ENCODE data around the gene DPEP1.
"Not testable (repeated sequence)": the region's sequence is repeated elsewhere in the genome, so short reads cannot be mapped to it uniquely, and the experiment has no call there.

Gene DPEP1

DNA sequence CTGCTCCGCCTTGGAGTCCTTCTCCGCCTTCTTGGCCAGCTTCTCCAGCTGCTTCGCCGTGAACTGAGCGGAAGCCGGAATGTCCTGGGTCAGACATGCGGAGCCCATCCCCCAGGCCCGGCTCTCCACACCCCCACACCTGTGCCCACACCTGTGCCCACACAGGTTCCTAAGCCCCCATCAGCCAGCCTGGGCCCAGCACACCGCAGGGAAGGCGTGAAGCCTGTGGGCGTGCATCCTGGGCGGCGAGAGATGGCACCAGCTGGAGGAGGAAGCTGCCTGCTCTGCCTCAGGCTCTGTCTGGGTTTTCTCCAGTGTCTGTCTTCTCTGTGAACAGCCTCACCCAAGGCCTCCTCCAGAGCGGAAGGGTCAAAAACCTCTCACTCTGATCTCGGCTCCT, 38.1 kb downstream of the DPEP1 start:
- DNase-seq (ENCODE audit: low spot score) = no peak

DNA sequence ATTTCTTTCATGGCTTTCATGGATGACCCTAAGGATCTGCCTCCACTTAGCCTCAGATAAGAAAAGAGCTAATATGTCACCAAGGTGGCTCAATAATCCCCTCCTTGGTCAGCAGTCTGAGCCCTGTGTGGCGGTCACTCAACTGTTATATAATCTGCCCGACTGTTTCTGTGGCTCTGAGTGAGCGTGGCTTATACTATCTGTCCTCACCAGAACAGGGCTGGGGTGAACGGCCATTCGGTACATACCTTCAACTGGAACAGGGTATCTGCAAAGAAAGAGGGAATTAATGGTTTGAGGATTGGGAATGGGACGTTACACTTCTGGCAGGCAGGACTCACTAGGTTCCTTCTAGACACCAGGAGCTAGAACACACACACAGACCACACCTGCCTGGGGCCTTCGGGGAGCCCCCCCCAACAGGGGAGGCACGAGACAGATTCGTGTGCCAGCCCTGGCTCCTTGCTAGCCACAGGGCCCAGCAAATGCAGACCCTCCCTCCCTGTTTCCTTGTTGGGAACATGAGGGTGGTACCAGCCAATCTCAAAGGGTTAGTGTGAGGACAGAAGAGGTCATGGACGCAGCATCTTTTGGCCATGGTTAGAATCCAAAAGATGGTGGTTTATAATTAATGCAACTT, 40.3 kb downstream of the DPEP1 start:
- no peak for DNase-seq (ENCODE audit: low spot score)

GRCh38 chr16:89655062-89655643, 41.7 kb downstream of the DPEP1 start:
- no peak for DNase-seq (ENCODE audit: low spot score)

DNA sequence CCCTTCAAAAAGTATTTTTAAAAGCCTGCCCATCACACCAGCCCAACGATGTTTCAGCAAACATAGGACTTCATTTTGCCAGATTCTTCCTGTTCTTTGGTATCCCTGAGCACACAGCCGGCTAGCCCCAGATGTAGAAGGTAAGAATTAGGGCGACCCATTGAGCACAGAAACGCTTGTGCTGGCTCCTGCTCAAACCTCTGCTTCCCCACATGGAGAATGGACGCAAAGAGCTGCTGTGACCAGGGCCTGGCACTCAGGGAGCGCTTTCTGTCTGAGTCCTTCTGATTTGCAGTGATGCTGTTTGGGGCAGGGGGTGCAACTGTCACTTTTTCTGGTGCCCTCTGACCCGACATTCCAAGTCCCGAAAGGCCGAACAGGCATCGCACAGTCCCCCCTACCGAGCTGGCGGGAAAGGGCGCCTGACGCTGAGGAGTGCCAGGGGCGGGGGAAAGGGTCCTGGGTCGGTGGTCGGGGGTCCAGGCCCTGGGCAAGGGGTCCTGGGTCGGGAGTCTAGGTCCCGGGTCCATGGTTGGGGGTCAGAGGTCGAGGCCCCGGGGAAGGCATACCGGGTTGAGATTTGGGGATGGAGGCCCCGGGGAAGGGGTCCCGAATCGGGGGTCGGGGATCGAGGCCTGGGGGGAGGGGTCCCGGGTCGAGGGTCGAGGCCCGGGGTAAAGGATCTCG, 43.1 kb downstream of the DPEP1 start:
- no peak for DNase-seq (ENCODE audit: low spot score)

DNA sequence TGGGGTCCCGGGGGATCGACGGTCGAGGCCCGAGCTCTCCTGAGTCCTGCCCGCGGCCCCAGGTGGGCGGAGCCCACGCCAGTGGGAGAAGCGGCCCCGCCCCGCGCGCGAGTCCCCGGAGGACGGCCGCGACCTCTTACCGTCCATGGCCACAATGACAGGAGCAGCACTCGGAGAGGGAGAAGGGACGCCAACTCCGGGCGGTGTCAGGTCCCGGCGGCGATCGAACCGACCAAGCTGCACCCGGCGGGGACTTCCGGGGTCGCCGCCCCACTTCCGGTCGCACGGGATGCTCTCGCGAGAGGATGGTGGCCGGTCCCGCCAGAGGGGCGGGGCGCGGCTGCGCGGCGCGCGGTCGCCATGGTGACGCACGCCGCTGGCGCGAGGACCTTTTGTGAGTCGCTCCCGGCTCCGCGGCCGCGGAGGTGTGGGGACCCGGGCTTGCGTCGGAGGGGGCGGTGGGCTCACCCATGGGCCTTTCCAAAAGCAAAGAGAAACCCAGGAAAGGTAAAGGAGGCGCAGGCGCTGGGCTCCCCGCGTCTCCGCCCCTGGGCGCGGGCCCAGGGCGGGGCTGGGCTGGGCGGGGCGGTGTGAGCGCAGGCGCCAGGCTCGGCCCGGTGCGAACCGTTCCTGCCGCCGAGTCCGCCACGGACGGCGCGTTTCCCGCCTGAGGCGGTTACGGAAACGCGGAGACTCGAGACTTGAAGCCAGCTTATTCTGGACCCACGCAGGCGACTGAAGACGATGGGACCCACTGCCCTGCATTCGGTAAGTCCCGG, 44.2 kb downstream of the DPEP1 start, which contains the start of the genes CHMP1A and SPATA33:
Gene CHMP1A, minus strand, starts transcription at position 267 of the 779 bp plus-strand sequence. Its CDS starts 120 bp downstream, at position 147.
Gene SPATA33, plus strand, starts transcription at position 395 of the 779 bp plus-strand sequence. Its CDS starts 76 bp downstream, at position 471.
- peak; percentile 75 for DNase-seq (ENCODE audit: low spot score)

DNA sequence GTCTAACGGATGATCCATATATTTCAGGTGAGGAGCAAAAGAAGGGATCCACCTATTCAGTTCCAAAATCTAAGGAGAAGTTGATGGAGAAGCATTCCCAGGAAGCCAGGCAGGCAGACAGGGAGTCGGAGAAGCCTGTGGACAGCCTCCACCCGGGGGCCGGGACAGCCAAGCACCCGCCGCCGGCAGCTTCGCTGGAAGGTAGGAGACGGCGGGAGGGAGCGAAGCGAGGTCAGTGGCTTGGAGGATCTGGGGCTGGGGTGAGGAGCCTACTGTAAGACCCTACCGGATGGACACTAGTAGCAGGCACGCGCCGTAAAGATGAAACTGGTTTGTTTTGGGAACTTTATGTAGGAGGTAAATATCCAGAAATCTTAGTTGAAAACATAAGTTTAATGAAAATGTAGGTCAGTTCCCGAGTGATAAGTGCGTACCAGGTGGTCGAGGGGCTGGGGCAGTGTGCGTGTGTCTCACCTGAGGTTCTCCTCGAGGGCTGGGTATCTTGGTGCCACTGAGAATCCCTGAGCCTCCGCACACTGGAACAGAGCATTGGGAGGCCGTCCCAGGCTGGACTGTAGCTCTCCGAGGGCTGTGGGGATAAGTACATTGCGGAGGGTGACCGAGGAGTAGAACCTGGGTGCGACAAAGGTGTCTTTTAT, 44.9 kb downstream of the DPEP1 start:
- no peak for DNase-seq (ENCODE audit: low spot score)

DNA sequence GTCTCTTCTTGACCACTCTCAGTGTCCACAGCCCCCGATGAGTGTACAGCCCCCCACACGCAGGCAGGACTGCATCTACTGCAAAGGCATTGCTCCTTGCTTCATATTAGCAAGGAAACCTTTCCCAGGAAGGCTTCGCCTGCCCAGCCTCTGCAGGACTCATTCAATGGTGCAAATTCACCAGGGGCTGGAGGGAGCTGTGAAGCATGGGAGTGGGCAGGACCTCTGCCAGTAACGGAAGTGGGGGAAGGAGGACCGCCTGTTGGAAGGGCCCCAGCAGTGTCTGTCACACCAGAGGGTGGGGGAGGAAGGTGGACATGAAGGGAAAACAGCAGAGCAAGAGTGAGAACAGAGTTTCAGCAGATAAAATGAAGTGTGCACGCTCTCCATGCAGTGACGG, 46.7 kb downstream of the DPEP1 start:
- no peak for DNase-seq (ENCODE audit: low spot score)

DNA sequence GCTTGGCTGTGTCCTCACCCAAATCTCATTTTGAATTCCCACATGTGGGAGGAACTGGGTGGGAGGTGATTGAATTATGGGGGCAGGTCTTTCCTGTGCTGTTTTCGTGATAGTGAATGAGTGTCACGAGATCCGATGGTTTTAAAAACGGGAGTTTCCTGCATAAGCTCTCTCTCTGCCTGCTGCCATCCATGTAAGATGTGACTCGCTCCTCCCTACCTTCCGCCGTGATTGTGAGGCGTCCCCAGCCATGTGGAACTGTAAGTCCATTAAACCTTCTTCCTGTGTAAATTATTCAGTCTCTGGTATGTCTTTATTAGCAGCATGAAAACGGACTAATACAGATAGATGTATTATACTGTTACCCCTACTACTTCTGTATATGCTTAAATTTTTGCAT, 47.8 kb downstream of the DPEP1 start:
- DNase-seq (ENCODE audit: low spot score) = no peak

- DNase-seq (ENCODE audit: low spot score) = not testable (repeated sequence)
Observed at GRCh38 chr16:89664238-89664637, 50.8 kb downstream of the DPEP1 start.

DNA sequence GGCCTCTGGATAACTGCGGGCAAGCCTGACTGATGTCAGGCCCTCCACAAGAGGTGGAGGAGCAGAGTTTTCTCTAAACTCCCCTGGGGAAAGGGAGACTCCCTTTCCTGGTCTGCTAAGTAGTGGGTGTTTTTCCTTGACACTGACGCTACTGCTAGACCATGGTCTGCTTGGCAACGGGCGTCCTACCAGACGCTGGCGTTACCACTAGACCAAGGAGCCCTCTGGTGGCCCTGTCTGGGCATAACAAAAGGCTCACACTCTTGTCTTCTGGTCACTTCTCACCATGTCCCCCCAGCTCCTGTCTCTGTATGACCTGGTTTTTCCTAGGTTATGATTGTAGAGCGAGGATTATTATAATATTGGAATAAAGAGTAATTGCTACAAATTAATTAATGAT, 53.6 kb downstream of the DPEP1 start:
- DNase-seq (ENCODE audit: low spot score) = peak; percentile 16

DNA sequence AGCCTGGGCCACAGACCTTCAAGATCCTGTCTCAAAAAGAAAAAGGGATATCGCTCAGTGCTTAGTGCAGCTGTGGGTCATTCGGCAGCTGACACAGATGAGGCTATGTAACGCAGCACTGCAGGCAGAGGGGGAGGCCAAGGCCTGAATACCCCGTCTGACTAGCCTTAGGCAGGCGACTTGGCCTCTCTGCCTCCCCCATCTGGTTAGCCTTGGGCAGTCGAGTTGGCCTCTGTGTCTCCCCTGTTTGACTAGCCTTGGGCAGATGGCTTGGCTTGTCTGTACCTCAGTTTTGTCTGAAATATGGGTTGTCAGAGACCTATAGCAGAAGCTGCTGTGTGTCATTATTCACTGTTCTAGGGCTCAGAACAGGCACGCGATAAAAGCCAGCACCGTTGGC, 54.2 kb downstream of the DPEP1 start:
- DNase-seq (ENCODE audit: low spot score) = no peak

GRCh38 chr16:89668790-89669158, 55.3 kb downstream of the DPEP1 start:
- DNase-seq (ENCODE audit: low spot score) = no peak

GRCh38 chr16:89669755-89670154, 56.3 kb downstream of the DPEP1 start:
- no peak for DNase-seq (ENCODE audit: low spot score)

- no peak for DNase-seq (ENCODE audit: low spot score)
Observed at GRCh38 chr16:89670496-89671431, 57.3 kb downstream of the DPEP1 start.

DNA sequence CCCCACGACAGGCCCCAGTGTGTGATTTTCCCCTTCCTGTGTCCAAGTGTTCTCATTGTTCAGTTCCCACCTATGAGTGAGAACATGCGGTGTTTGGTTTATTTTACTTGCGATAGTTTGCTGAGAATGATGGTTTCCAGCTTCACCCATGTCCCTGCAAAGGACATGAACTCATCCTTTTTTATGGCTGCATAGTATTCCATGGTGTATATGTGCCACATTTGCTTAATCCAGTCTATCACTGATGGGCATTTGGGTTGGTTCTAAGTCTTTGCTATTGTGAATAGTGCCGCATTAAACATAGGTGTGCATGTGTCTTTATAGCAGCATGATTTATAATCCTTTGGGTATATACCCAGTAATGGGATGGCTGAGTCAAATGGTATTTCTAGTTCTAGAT, 58.1 kb downstream of the DPEP1 start:
- DNase-seq (ENCODE audit: low spot score) = not testable (repeated sequence)

GRCh38 chr16:89672177-89672941, 58.9 kb downstream of the DPEP1 start:
- no peak for DNase-seq (ENCODE audit: low spot score)

GRCh38 chr16:89678258-89678657, 64.8 kb downstream of the DPEP1 start:
- DNase-seq (ENCODE audit: low spot score) = no peak

DNA sequence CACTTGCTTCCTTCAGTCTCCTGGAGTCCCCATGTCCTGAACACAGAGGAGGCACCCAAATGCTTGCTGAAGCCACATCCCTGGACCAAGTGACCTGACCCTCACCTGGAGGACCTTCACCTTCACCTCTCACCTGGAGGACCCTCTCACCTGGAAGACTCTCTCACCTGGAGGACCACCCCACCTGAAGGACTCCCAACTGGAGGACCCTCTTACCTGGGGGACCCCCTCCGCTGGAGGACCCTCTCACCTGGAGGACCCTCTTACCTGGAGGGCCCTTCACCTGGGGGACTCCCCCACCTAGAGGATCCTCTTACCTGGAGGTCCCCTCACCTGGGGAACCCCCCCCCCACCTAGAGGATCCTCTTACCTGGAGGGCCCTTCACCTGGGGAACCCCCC, 72.5 kb downstream of the DPEP1 start:
- no peak for DNase-seq (ENCODE audit: low spot score)

DNA sequence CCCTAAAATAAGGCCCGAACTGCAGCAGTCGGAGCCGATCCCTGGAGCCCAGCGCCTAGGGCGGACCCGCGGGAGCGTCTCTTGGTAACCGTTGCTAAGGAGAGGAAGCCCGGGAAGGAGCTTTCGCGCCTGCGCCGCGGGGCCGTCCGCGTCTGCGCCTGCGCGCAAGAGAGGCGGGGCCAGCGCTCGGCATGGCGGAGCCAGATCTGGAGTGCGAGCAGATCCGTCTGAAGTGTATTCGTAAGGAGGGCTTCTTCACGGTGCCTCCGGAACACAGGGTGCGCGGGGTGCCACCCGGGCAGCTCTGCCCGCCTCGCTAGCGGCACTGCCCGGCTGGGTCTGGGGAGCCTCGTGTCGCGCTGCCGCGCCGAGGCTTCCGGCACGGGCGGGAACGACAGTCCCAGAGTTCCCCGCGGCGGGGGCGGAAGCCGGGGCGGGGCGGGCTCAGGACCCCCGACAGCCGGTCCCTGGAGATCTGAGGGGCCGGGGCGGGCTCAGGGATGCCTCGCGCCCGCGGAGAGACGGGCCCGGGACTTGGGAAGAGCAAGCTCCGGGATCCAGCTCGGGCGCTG, 73.2 kb downstream of the DPEP1 start, which contains the start of gene CDK10:
Gene CDK10, plus strand, starts transcription at position 170 of the 572 bp plus-strand sequence. Its CDS starts 22 bp downstream, at position 192.
- peak; percentile 85 for DNase-seq (ENCODE audit: low spot score)

All from pons (tissue), 1 donor.